H1 (cell line): ENCODE measurements around the gene ABI2. TPM values are rescaled to one million over a fixed set of nuclear protein-coding genes. Genes with fewer than 3 reads are reported as not detected.

ENCODE experiments used
- CTCF ChIA-PET: fragments of 300-600 bp; sonication (Branson Sonifier 250); formaldehyde crosslinking; loops from one replicate; lab custom pipeline; 2021; ENCODE audit not compliant: partially characterized antibody; lab: Charles Lee
- POLR2A ChIA-PET: fragments of 300-600 bp; sonication (Branson Sonifier 250); formaldehyde crosslinking; loops from one replicate; lab custom pipeline; 2021; ENCODE audit warnings: inconsistent platforms; ENCODE audit not compliant: partially characterized antibody; lab: Charles Lee
- DNase-seq, 2 experiments: peaks; one replicate each; pipeline versions ENCODE4 v3.0.0 to v3.0.0-alpha.2; 2010 to 2022; ENCODE audit warnings: low spot score in 2 of 2, low read depth in 1 of 2, mixed read lengths in 1 of 2
- FAIRE-seq: peaks from 2 replicates; lab custom pipeline; 2011; peaks lifted over from hg19 to GRCh38; lab: Jason Lieb, UNC
- H2AFZ ChIP-seq: 2 replicates; pipeline ENCODE4 v1.8.1; 2012; ENCODE audit warnings: low read length, inconsistent platforms
- H2AK5ac ChIP-seq: 2 replicates; pipeline ENCODE4 v1.6.1; 2013; ENCODE audit warnings: low read depth, low read length
- H2BK120ac ChIP-seq: replicated peaks from 2 replicates; pipeline ENCODE3; 2013; ENCODE audit warnings: low read depth, low read length, inconsistent platforms
- H2BK12ac ChIP-seq: 2 replicates; pipeline ENCODE4 v1.6.1; 2013; ENCODE audit warnings: low read depth, low read length
- H2BK15ac ChIP-seq: 2 replicates; pipeline ENCODE4 v1.6.1; 2013; ENCODE audit warnings: low read length
- H2BK20ac ChIP-seq: 2 replicates; pipeline ENCODE4 v1.6.1; 2013; ENCODE audit warnings: low read length
- H2BK5ac ChIP-seq: 2 replicates; pipeline ENCODE4 v1.6.1; 2013; ENCODE audit warnings: low read depth, low read length
- H3K14ac ChIP-seq: 2 replicates; pipeline ENCODE4 v1.6.1; 2013; ENCODE audit warnings: inconsistent platforms; ENCODE audit not compliant: insufficient read length
- H3K18ac ChIP-seq: 2 replicates; pipeline ENCODE4 v1.6.1; 2013; ENCODE audit warnings: low read length; ENCODE audit errors: extremely low read depth
- H3K23ac ChIP-seq: 2 replicates; pipeline ENCODE4 v1.6.1; 2013; ENCODE audit warnings: inconsistent platforms; ENCODE audit not compliant: insufficient read length
- H3K23me2 ChIP-seq: 2 replicates; pipeline ENCODE4 v1.6.1; 2013; ENCODE audit warnings: low read depth, low read length
- H3K27ac ChIP-seq: 2 replicates; pipeline ENCODE4 v1.6.1; 2011; ENCODE audit warnings: low read depth, low read length, inconsistent platforms
- H3K27me3 ChIP-seq, 4 experiments: replicated peaks in 1 of 4; 1 replicate in 1 of 4; 2 replicates in 3 of 4; pipeline versions ENCODE4 v1.6.1 to v1.8.1; 2011 to 2013; ENCODE audit warnings: low read length in 3 of 4, mild to moderate bottlenecking in 3 of 4, inconsistent platforms in 2 of 4, mixed read lengths in 2 of 4, moderate library complexity in 1 of 4; ENCODE audit not compliant: control insufficient read depth in 3 of 4, insufficient read depth in 3 of 4; ENCODE audit errors: extremely low read depth in 1 of 4
- H3K36me3 ChIP-seq, 4 experiments: 2 replicates each; pipeline versions ENCODE4 v1.6.1 to v1.8.1; 2011 to 2013; ENCODE audit warnings: mild to moderate bottlenecking in 4 of 4, low read length in 3 of 4, moderate library complexity in 2 of 4, control low read depth in 1 of 4, inconsistent platforms in 1 of 4; ENCODE audit not compliant: insufficient read depth in 4 of 4, control insufficient read depth in 2 of 4
- H3K4ac ChIP-seq: replicated peaks from 2 replicates; pipeline ENCODE3; 2013; ENCODE audit warnings: low read length, low read depth, mixed read lengths, inconsistent platforms; ENCODE audit not compliant: insufficient read length
- H3K4me1 ChIP-seq, 4 experiments: replicated peaks in 1 of 4; 1 replicate in 1 of 4; 2 replicates in 3 of 4; pipeline versions ENCODE4 v1.6.1 to v1.8.1; 2011 to 2013; ENCODE audit warnings: low read length in 3 of 4, inconsistent platforms in 2 of 4, mixed read lengths in 1 of 4; ENCODE audit not compliant: insufficient read depth in 4 of 4, control insufficient read depth in 3 of 4
- H3K4me2 ChIP-seq, 2 experiments: 2 replicates each; pipeline versions ENCODE4 v1.6.1 to v1.8.1; 2011 to 2013; ENCODE audit warnings: low read depth in 2 of 2, low read length in 2 of 2, control low read depth in 1 of 2, inconsistent platforms in 1 of 2, mild to moderate bottlenecking in 1 of 2; ENCODE audit not compliant: insufficient read depth in 1 of 2
- H3K4me3 ChIP-seq, 4 experiments: fragments of 200-600, 300-600 bp in 1 of 4; sonication (generic), shearing (Covaris generic), sonication (Bioruptor Twin) in 1 of 4; 2 replicates each; pipeline versions ENCODE4 v1.5.1 to v1.8.1; 2011 to 2016; ENCODE audit warnings: low read length in 4 of 4, low read depth in 3 of 4, control low read depth in 2 of 4, inconsistent platforms in 2 of 4, mild to moderate bottlenecking in 2 of 4, mixed read lengths in 1 of 4, moderate library complexity in 1 of 4; ENCODE audit not compliant: insufficient read depth in 2 of 4; ENCODE audit errors: extremely low read depth in 1 of 4
- H3K56ac ChIP-seq: replicated peaks from 2 replicates; pipeline ENCODE3; 2013; ENCODE audit warnings: low read depth, mild to moderate bottlenecking, mixed read lengths, low read length, inconsistent platforms; ENCODE audit not compliant: insufficient read length
- H3K79me1 ChIP-seq: 2 replicates; pipeline ENCODE4 v1.6.1; 2013; ENCODE audit warnings: low read depth, low read length, control low read depth
- H3K79me2 ChIP-seq, 2 experiments: 2 replicates each; pipeline versions ENCODE4 v1.6.1 to v1.8.1; 2012 to 2013; ENCODE audit warnings: low read length in 2 of 2, mild to moderate bottlenecking in 2 of 2, inconsistent platforms in 1 of 2; ENCODE audit not compliant: insufficient read depth in 2 of 2, control insufficient read depth in 1 of 2
- H3K9ac ChIP-seq, 4 experiments: replicated peaks in 1 of 4; 1 replicate in 1 of 4; 2 replicates in 3 of 4; pipeline versions ENCODE4 v1.6.1 to v1.8.1; 2011 to 2013; ENCODE audit warnings: low read depth in 3 of 4, low read length in 3 of 4, control low read depth in 2 of 4, mild to moderate bottlenecking in 2 of 4, moderate library complexity in 2 of 4, inconsistent platforms in 1 of 4; ENCODE audit errors: extremely low read depth in 1 of 4
- H3K9me3 ChIP-seq, 2 experiments: 2 replicates each; pipeline versions ENCODE4 v1.6.1 to v1.8.1; 2012 to 2013; ENCODE audit warnings: mild to moderate bottlenecking in 2 of 2, moderate library complexity in 2 of 2, control low read depth in 1 of 2, inconsistent platforms in 1 of 2, low read depth in 1 of 2, low read length in 1 of 2, mixed read lengths in 1 of 2; ENCODE audit not compliant: insufficient read depth in 2 of 2
- H4K20me1 ChIP-seq, 2 experiments: replicated peaks in 1 of 2; 2 replicates each; pipeline versions ENCODE3 to v1.8.1; 2011 to 2013; ENCODE audit warnings: inconsistent platforms in 2 of 2, low read length in 2 of 2, mild to moderate bottlenecking in 1 of 2; ENCODE audit not compliant: insufficient read depth in 2 of 2, control insufficient read depth in 1 of 2
- H4K5ac ChIP-seq: 2 replicates; pipeline ENCODE4 v1.6.1; 2013; ENCODE audit warnings: low read length, low read depth, mixed read lengths, inconsistent platforms; ENCODE audit not compliant: insufficient read length
- H4K8ac ChIP-seq: 2 replicates; pipeline ENCODE4 v1.8.0; 2013; ENCODE audit warnings: mild to moderate bottlenecking, moderate library complexity, low read length, inconsistent platforms; ENCODE audit not compliant: insufficient read depth; ENCODE audit errors: extremely low read depth
- H4K91ac ChIP-seq: replicated peaks from 2 replicates; pipeline ENCODE3; 2013; ENCODE audit warnings: low read length, mixed read lengths, inconsistent platforms; ENCODE audit not compliant: insufficient read length
- BCL11A ChIP-seq, 2 experiments: IDR thresholded peaks; one replicate each; pipeline ENCODE4 v1.6.1; 2011; ENCODE audit warnings: low read depth in 2 of 2, low read length in 2 of 2, mild to moderate bottlenecking in 2 of 2
- CBX5 ChIP-seq: fragments of 300-800, 300-1000 bp; sonication (generic); IDR thresholded peaks from 2 replicates; pipeline ENCODE4 v1.7.1; 2016; ENCODE audit warnings: antibody characterized with exemption, low read length, low read depth
- CBX8 ChIP-seq: fragments of 300-800, 300-1000 bp; sonication (generic); IDR thresholded peaks from 2 replicates; pipeline ENCODE4 v1.7.1; 2016; ENCODE audit warnings: low read depth, low read length, borderline replicate concordance
- CTBP2 ChIP-seq: IDR thresholded peaks from 2 replicates; pipeline ENCODE4 v1.7.0; 2011; ENCODE audit warnings: borderline replicate concordance, mild to moderate bottlenecking, moderate library complexity, mixed read lengths, low read length; ENCODE audit not compliant: insufficient read depth, insufficient read length
- JUND ChIP-seq: IDR thresholded peaks from 2 replicates; pipeline ENCODE4 v1.6.1; 2011; ENCODE audit warnings: mild to moderate bottlenecking, improper control_type of control experiment, low read length
- KDM5A ChIP-seq: fragments of 200-600 bp; IDR thresholded peaks from 2 replicates; pipeline ENCODE4 v1.7.1; 2012; ENCODE audit warnings: mild to moderate bottlenecking, low read length, inconsistent platforms, mixed read lengths
- POLR2A ChIP-seq, 2 experiments: IDR thresholded peaks; 1 replicate in 1 of 2; 2 replicates in 1 of 2; pipeline ENCODE4 v1.6.1; 2011; ENCODE audit warnings: low read depth in 2 of 2, low read length in 2 of 2, mild to moderate bottlenecking in 2 of 2; ENCODE audit errors: control extremely low read depth in 1 of 2
- RFX5 ChIP-seq: IDR thresholded peaks from 2 replicates; pipeline ENCODE4 v1.6.1; 2011; ENCODE audit warnings: low read depth, low read length, improper control_type of control experiment, borderline replicate concordance
- RXRA ChIP-seq: IDR thresholded peaks from 2 replicates; pipeline ENCODE4 v1.6.1; 2011; ENCODE audit warnings: low read depth, mild to moderate bottlenecking, low read length, moderate library complexity; ENCODE audit not compliant: insufficient read depth
- TCF12 ChIP-seq: IDR thresholded peaks from 2 replicates; pipeline ENCODE4 v1.6.1; 2011; ENCODE audit warnings: low read depth, mild to moderate bottlenecking, low read length
- WGBS, 2 experiments: shearing (Covaris generic) in 1 of 2; methylation state at CpG; one replicate each; pipeline versions ENCODE4 v1.1.6 to v1.1.7; 2013 to 2015; ENCODE audit warnings: low lambda C conversion rate in 2 of 2, mixed read lengths in 2 of 2, inconsistent platforms in 1 of 2, low coverage in 1 of 2, missing lambda C conversion rate in 1 of 2; ENCODE audit not compliant: insufficient replicate concordance in 2 of 2, insufficient coverage in 1 of 2, insufficient read length in 1 of 2; ENCODE audit errors: extremely low coverage in 1 of 2, missing lambda C conversion rate in 1 of 2; 5-methylcytosine and 5-hydroxymethylcytosine counted together
- polyA plus RNA-seq, 7 experiments: library from polyadenylated mRNA; depleted of rRNA in 3 of 7; stranded (reverse) in 5 of 7; unstranded in 2 of 7; fragments of >200 nt in 5 of 7; fragments of 200-250 nt in 2 of 7; gene quantifications; 1 replicate in 5 of 7; 2 replicates in 1 of 7; 4 replicates in 1 of 7; pipeline versions ENCODE4 v1.2.1 to v1.2.3, GENCODE V29; 2011 to 2013; ENCODE audit warnings: missing spikeins in 2 of 7, mixed read lengths in 2 of 7
- total RNA-seq: library from RNA; stranded (reverse); fragmentation: NEBNext Ultra II Directional; extraction: Animal tissue kit (Norgen Biotek cat#: 25700); gene quantifications from 2 replicates; pipeline ENCODE4 v1.2.1, GENCODE V29; 2021
- TF ChIP-seq, protein P1 (sequence below): IDR thresholded peaks from 2 replicates; pipeline ENCODE4 v1.6.1; 2012; ENCODE audit warnings: inconsistent platforms
- TF ChIP-seq, protein P2 (sequence below): IDR thresholded peaks from 2 replicates; pipeline ENCODE4 v1.6.1; 2011; ENCODE audit warnings: low read length, improper control_type of control experiment

ABI2 gene
- total and polyA plus RNA-seq, 2 of the 8 experiments (the other 6 are each of a cell fraction or from before 2014, with no cell fraction given): 62.3 to 118 TPM

DNA sequence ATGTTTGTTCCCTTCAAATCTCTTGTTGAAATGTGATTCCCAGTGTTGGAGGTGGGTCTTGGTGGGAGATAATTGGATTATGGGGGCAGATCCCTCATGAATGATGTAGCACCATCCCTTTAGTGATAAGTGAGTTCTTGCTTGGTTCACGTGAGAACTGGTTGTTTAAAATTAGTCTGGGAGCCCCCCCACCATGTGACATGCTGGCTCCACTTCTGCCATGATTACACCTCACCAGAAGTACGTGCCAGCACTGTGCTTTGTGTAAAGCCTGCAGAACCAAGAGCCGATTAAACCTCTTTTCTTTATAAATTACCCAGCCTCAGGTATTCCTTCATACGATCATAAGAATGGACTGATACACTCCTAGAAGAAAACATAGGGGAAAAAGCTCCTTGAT lies 10.1 kb downstream of the ABI2 start:
- H2BK5ac ChIP-seq: no peak overlapping the region
- peaks cover 2 to 10% (median 3%) of the 10 kb centered on the region in 4 experiments for H3K4me1 ChIP-seq
- H4K5ac ChIP-seq: no peak overlapping the region
- DNase-seq (no peak), FAIRE-seq (no peak)
- H3K9me3 ChIP-seq: no peaks in the 10 kb centered on the region
- H3K23me2 ChIP-seq: no peaks in the 10 kb centered on the region
- H3K56ac ChIP-seq: no peak overlapping the region
- no peak overlapping the region for H3K18ac ChIP-seq
- H2BK15ac ChIP-seq: no peak overlapping the region
- no peaks in the 10 kb centered on the region; a peak in 2 of 8 replicates for H3K36me3 ChIP-seq
- no peak overlapping the region for H3K14ac ChIP-seq
- H3K79me1 ChIP-seq: 0 out of 2 replicates have a peak, but pooled peaks cover 7% of the 10 kb centered on the region
- H2BK120ac ChIP-seq: no peak overlapping the region
- no peak overlapping the region for H3K4ac ChIP-seq
- H3K27ac ChIP-seq: no peak overlapping the region
- H3K9ac ChIP-seq: no peak overlapping the region
- H2AK5ac ChIP-seq: no peak overlapping the region
- ChIA-PET POLR2A (interaction anchor here (1.1 to 4.9 kb wide), 3 partner anchors 10 to 150 kb away, joined by 3 to 40 read pairs (median 3); partner anchors contain the start of gene ABI2), CTCF (no interaction called here)
- H2BK20ac ChIP-seq: no peak overlapping the region
- H3K27me3 ChIP-seq: no peaks in the 10 kb centered on the region
- H3K23ac ChIP-seq: no peak overlapping the region
- 89% methylated on average over 4 of the region's 4 CpGs; no CpG with 5 or more reads in 1 of the 2 experiments for WGBS, 2 experiments
- no peak overlapping the region for H2BK12ac ChIP-seq
- H3K4me3 ChIP-seq: no peak overlapping the region
- H4K8ac ChIP-seq: no peak overlapping the region
- peaks cover 3 to 10% of the 10 kb centered on the region in 2 experiments for H4K20me1 ChIP-seq
- H3K79me2 ChIP-seq: peaks cover 16 to 94% of the 10 kb centered on the region in 2 experiments; a peak in 3 of 4 replicates
- H2AFZ ChIP-seq: no peak overlapping the region
- H3K4me2 ChIP-seq: no peak overlapping the region
- no peak overlapping the region for H4K91ac ChIP-seq
- TF ChIP-seq CTBP2 (no peak), RFX5 (no peak), CBX8 (no peak), TCF12 (no peak), JUND (no peak), BCL11A (IDR thresholded peaks at IDR 0.05; ENCODE audit: low read depth in 2 of 2, low read length in 2 of 2) (no peak), RXRA (no peak), POLR2A (IDR thresholded peaks at IDR 0.05; ENCODE audit: control extremely low read depth in 1 of 2, low read depth in 2 of 2, low read length in 2 of 2) (no peak), KDM5A (no peak), CBX5 (no peak)
- TF ChIP-seq, protein P1, sequence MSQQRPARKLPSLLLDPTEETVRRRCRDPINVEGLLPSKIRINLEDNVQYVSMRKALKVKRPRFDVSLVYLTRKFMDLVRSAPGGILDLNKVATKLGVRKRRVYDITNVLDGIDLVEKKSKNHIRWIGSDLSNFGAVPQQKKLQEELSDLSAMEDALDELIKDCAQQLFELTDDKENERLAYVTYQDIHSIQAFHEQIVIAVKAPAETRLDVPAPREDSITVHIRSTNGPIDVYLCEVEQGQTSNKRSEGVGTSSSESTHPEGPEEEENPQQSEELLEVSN: no peak
- TF ChIP-seq, protein P2, sequence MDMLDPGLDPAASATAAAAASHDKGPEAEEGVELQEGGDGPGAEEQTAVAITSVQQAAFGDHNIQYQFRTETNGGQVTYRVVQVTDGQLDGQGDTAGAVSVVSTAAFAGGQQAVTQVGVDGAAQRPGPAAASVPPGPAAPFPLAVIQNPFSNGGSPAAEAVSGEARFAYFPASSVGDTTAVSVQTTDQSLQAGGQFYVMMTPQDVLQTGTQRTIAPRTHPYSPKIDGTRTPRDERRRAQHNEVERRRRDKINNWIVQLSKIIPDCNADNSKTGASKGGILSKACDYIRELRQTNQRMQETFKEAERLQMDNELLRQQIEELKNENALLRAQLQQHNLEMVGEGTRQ: no peak
